ENCODE results near the gene KRT71. TPM values are rescaled to one million over a fixed set of nuclear protein-coding genes. Genes with fewer than 3 reads are reported as not detected.

Gene KRT71
- total RNA-seq, 1 experiment from 2014 or later: not detected

DNA sequence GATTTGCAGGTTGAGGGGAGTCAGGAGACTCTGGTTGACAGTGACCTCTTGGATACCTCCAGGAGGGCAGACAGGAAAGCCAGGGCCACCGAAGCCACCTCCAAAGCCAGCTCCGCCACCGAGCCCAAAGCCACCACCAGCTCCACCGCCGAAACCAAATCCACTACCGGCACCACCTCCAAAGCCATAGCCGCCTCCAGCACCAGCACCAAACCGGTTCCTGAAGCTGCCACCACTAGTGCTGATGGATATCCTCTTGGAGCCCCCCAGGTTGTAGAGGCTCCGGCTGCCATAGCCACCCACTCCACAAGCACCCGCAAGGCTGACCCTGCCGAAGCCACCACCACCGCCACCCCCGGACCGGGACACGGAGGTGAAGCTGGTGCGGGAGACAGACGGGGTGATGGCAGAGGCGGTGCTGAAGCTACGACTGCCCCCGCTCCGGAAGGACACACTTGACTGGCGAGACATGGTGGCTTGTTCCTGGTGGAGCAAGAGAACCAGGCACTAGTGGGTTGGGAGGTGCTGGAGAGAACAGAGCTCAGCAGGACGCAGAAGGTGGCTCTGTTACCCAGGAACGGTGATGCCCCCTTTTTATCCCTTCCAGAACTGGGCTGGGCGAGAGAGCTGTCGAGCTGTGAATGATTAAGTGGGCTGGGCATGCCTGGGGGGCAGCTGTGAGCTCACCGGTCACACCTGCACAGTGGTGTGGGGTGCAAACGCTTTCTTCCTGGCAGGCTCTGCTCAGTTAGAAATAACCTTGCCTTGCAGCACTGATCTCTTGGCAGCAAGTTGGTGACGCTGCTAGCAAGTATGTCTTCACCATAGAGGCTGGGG lies 32.9 kb downstream of the KRT71 start, which contains the start of gene KRT5:
Gene KRT5, minus strand, starts transcription at position 569 of the 837 bp plus-strand sequence. Its CDS starts 98 bp downstream, at position 471.
- H3K36me3 ChIP-seq (ENCODE audit: control insufficient read depth, insufficient read depth, low read length): no peaks in the 10 kb centered on the region
- TF ChIP-seq SIN3A (IDR thresholded peaks at IDR 0.05; ENCODE audit: borderline replicate concordance, insufficient read depth, low read depth, low read length): no peak
- no peak for TF ChIP-seq POLR2AphosphoS5 (IDR thresholded peaks at IDR 0.05; ENCODE audit: low read depth, low read length)
- no peak for TF ChIP-seq REST (IDR thresholded peaks at IDR 0.05; ENCODE audit: insufficient read depth in 1 of 2, low read depth in 2 of 2, low read length in 1 of 2)
- TF ChIP-seq, protein P1, sequence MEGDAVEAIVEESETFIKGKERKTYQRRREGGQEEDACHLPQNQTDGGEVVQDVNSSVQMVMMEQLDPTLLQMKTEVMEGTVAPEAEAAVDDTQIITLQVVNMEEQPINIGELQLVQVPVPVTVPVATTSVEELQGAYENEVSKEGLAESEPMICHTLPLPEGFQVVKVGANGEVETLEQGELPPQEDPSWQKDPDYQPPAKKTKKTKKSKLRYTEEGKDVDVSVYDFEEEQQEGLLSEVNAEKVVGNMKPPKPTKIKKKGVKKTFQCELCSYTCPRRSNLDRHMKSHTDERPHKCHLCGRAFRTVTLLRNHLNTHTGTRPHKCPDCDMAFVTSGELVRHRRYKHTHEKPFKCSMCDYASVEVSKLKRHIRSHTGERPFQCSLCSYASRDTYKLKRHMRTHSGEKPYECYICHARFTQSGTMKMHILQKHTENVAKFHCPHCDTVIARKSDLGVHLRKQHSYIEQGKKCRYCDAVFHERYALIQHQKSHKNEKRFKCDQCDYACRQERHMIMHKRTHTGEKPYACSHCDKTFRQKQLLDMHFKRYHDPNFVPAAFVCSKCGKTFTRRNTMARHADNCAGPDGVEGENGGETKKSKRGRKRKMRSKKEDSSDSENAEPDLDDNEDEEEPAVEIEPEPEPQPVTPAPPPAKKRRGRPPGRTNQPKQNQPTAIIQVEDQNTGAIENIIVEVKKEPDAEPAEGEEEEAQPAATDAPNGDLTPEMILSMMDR (IDR thresholded peaks at IDR 0.05): no peak
- no peak for TF ChIP-seq TCF7L2 (IDR thresholded peaks at IDR 0.05; ENCODE audit: low read depth, low read length)
- CTCF ChIA-PET: no interaction called here
- DNase-seq (ENCODE audit: low read depth, low spot score) (no peak), ATAC-seq (no peak)
- H3K4me3 ChIP-seq (ENCODE audit: low read depth in 2 of 2, low read length in 2 of 2): no peak within 1 kb of the TSS
- POLR2A ChIA-PET: no interaction called here
- intact Hi-C loops (cut with micrococcal nuclease; ENCODE audit: unreplicated experiment): no loop called here
- H3K27me3 ChIP-seq (ENCODE audit: control insufficient read depth, insufficient read depth, low read length): no peaks in the 10 kb centered on the region
- no peaks in the 10 kb centered on the region for H3K9me3 ChIP-seq (ENCODE audit: control insufficient read depth, insufficient read depth, low read depth, low read length)
- BruUV-seq (replicated peaks): no TSS peak
- H3K27ac ChIP-seq (ENCODE audit: low read length): no peak within 1 kb of the TSS
- in situ Hi-C loops (cut with HindIII; ENCODE audit: low pct_unique_long_range_greater_than_20kb, low sequenced_read_pairs): no loop called here
- peaks cover 8% of the 10 kb centered on the region; the same call in 1 of the 2 replicates for H3K4me1 ChIP-seq (ENCODE audit: control insufficient read depth, insufficient read depth, low read length)

DNA sequence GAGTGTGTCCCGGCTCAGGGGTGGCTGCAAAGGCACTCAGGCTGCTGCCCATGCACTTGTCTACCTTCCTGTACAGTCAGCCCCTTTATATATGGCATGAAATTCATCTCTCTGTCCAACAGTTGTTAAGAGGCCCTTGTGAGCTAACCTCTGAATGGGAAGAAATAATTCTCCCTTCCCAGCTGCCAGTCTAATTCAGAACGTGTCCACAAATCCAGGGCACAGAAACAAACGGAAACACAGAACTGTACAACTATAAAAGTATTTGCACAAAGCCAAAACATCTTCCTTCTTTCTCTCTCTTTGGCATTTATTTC lies 33.6 kb downstream of the KRT71 start:
- TF ChIP-seq POLR2AphosphoS5 (IDR thresholded peaks at IDR 0.05; ENCODE audit: low read depth, low read length): no peak
- no peak for TF ChIP-seq TCF7L2 (IDR thresholded peaks at IDR 0.05; ENCODE audit: low read depth, low read length)
- TF ChIP-seq, protein P1 (IDR thresholded peaks at IDR 0.05): no peak
- no peak for TF ChIP-seq SIN3A (IDR thresholded peaks at IDR 0.05; ENCODE audit: borderline replicate concordance, insufficient read depth, low read depth, low read length)
- TF ChIP-seq REST (IDR thresholded peaks at IDR 0.05; ENCODE audit: insufficient read depth in 1 of 2, low read depth in 2 of 2, low read length in 1 of 2): no peak
- H3K4me3 ChIP-seq (ENCODE audit: low read depth in 2 of 2, low read length in 2 of 2): no peak overlapping the region
- CTCF ChIA-PET: no interaction called here
- H3K9me3 ChIP-seq (ENCODE audit: control insufficient read depth, insufficient read depth, low read depth, low read length): no peaks in the 10 kb centered on the region
- no TSS peak for BruUV-seq (replicated peaks)
- H3K27me3 ChIP-seq (ENCODE audit: control insufficient read depth, insufficient read depth, low read length): no peaks in the 10 kb centered on the region
- no peak overlapping the region for H3K27ac ChIP-seq (ENCODE audit: low read length)
- in situ Hi-C loops (cut with HindIII; ENCODE audit: low pct_unique_long_range_greater_than_20kb, low sequenced_read_pairs) (no loop called here), intact Hi-C loops (cut with micrococcal nuclease; ENCODE audit: unreplicated experiment) (no loop called here)
- no peaks in the 10 kb centered on the region for H3K36me3 ChIP-seq (ENCODE audit: control insufficient read depth, insufficient read depth, low read length)
- H3K4me1 ChIP-seq (ENCODE audit: control insufficient read depth, insufficient read depth, low read length): peaks cover 8% of the 10 kb centered on the region; the same call in 1 of the 2 replicates
- DNase-seq (ENCODE audit: low read depth, low spot score) (no peak), ATAC-seq (no peak)
- POLR2A ChIA-PET: no interaction called here

Data from Panc1 (cell line).